PC-9 (cell line): ENCODE measurements around the gene CARS1.

Source experiments
- EZH2 ChIP-seq: fragments of 200-600 bp; sonication (generic); IDR thresholded peaks from 2 replicates; pipeline ENCODE4 v1.8.0; 2017; ENCODE audit warnings: antibody characterized with exemption, low read depth
- TF ChIP-seq, protein P1 (sequence below): fragments of 200-600 bp; sonication (generic); conservative IDR thresholded peaks from 2 replicates; pipeline ENCODE4 v1.6.1; 2017; ENCODE audit warnings: mixed run types, antibody characterized with exemption, mild to moderate bottlenecking, moderate library complexity

DNA sequence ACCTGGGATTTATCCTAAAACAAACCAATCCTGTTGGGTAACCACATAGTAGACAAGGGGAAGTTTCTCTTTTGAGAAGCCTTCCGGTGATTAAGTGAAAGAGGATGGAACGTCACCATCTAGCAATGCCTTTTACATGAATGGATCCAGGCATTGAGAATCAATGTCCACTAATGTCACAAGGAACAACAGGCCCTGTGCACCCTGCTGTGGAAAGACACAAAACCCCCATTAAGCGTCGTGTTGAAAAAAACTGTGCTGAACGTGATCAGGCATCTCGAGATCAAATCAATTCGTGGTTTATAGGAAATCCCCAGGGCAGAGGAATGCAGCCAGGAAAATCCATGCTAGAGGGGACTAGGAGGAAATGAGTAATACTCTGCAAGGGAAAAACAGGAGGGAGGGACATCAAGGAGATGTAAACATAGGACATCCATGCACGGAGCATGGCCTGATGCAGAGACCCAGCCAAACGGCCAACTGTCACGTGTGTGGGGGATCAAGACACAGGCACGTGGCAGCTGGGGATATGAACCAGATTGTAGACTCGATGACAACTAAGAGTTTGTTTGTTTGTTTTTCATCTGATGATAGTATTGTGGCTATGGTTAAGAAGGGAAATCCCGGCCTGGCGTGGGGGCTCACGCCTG is 38.6 kb upstream of the CARS1 start:
- TF ChIP-seq, protein P1, sequence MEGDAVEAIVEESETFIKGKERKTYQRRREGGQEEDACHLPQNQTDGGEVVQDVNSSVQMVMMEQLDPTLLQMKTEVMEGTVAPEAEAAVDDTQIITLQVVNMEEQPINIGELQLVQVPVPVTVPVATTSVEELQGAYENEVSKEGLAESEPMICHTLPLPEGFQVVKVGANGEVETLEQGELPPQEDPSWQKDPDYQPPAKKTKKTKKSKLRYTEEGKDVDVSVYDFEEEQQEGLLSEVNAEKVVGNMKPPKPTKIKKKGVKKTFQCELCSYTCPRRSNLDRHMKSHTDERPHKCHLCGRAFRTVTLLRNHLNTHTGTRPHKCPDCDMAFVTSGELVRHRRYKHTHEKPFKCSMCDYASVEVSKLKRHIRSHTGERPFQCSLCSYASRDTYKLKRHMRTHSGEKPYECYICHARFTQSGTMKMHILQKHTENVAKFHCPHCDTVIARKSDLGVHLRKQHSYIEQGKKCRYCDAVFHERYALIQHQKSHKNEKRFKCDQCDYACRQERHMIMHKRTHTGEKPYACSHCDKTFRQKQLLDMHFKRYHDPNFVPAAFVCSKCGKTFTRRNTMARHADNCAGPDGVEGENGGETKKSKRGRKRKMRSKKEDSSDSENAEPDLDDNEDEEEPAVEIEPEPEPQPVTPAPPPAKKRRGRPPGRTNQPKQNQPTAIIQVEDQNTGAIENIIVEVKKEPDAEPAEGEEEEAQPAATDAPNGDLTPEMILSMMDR: no peak
- no peak for TF ChIP-seq EZH2
